Body of pancreas (tissue), 4 donors: ENCODE results near the gene SMIM28. TPM values are rescaled to one million over a fixed set of nuclear protein-coding genes. Genes with fewer than 3 reads are reported as not detected.
A peak's percentile ranks its signal among the peaks of the same experiment; 100 is the strongest.

Experiments
- ATAC-seq: fragments of 150-250 bp; one replicate; pipeline ENCODE4 v1.9.1; 2016
- DNase-seq, 4 donors: peaks; one replicate each; pipeline ENCODE4 v3.0.0-alpha.2; 2019
- H3K27ac ChIP-seq, 4 donors: fragments of 200-600 bp; sonication (generic); 1 replicate in 3 of 4; 2 replicates in 1 of 4; pipeline versions ENCODE4 v1.5.1 to v1.6.1; 2016 to 2019; ENCODE audit warnings: mild to moderate bottlenecking in 1 of 4, mixed read lengths in 1 of 4, moderate library complexity in 1 of 4
- H3K27me3 ChIP-seq, 2 donors: fragments of 200-600 bp; sonication (generic); one replicate each; pipeline ENCODE4 v1.6.0; 2016; ENCODE audit warnings: mild to moderate bottlenecking in 1 of 2
- H3K36me3 ChIP-seq, 2 donors: fragments of 200-600 bp; sonication (generic); replicated peaks in 1 of 2; 2 replicates each; pipeline ENCODE4 v1.5.1; 2016; ENCODE audit warnings: low read depth in 2 of 2; ENCODE audit not compliant: insufficient read depth in 1 of 2
- H3K4me1 ChIP-seq: fragments of 200-600 bp; sonication (generic); one replicate; pipeline ENCODE4 v1.6.0; 2016
- H3K4me3 ChIP-seq, 2 donors: fragments of 200-600 bp; sonication (generic); 1 replicate in 1 of 2; 2 replicates in 1 of 2; pipeline ENCODE4 v1.5.1; 2016 to 2019
- H3K9me3 ChIP-seq, 3 donors: fragments of 200-600 bp; sonication (generic); 1 replicate in 2 of 3; 2 replicates in 1 of 3; pipeline ENCODE4 v1.5.1; 2016
- POLR2A ChIP-seq, 3 donors: fragments of 450-650 bp; IDR thresholded peaks; one replicate each; pipeline ENCODE4 v1.6.1; 2016; ENCODE audit warnings: antibody characterized with exemption in 3 of 3, mild to moderate bottlenecking in 2 of 3
- WGBS, 2 donors: methylation state at CpG; one replicate each; pipeline ENCODE4 v1.1.5; 2017; 5-methylcytosine and 5-hydroxymethylcytosine counted together
- intact Hi-C: fragments of 100-400 bp; cut with DNase I; formaldehyde crosslinking; loops from one replicate; pipeline ENCODE4 v1.15.1; 2023
- total RNA-seq, 2 donors: library from RNA; depleted of rRNA; stranded (reverse); fragments of >200 nt; gene quantifications; one replicate each; pipeline ENCODE4 v1.1.0, GENCODE V29; 2016
- TF ChIP-seq, protein P1 (sequence below), 7 experiments: fragments of 450-650 bp in 4 of 7; fragments of 200-600 bp in 3 of 7; sonication (generic) in 3 of 7; IDR thresholded peaks; one replicate each; pipeline ENCODE4 v1.5.1; 2016 to 2019; ENCODE audit warnings: antibody characterized with exemption in 7 of 7

The SMIM28 gene
- total RNA-seq: not detected

DNA sequence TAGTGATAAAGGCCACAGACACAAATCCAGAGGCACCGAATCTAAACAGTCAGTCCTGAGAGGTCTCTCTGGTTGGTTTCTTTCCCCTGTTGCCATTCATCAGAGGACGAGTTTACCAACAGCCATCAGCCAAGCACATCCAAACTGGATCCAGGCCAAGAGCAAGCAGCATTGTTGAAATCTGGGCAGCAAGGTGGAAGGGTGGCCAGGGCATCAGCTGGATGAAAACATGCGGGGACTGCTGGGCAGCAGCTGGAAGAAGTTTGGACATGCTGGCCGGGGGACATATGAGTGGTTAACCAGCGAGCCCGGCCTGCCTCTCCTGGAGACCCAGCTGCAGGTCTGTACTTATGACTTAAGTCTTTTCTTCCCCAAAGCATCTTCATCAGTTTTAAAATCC is at the start of gene SMIM28:
Gene SMIM28 (plus strand): TSS at position 62 of the 400 bp plus-strand sequence. CDS start 168 bp downstream, at position 230.
- no peak within 1 kb of the TSS for H3K27ac ChIP-seq
- intact Hi-C loops: no loop called here
- WGBS, 2 donors: 76 to 84% methylated on average over 6 of the region's 6 CpGs
- no peaks in the 10 kb centered on the region for H3K9me3 ChIP-seq
- DNase-seq: peak in 2 of 4 donors; percentile 13 to 17
- ATAC-seq: no peak
- no peaks in the 10 kb centered on the region for H3K27me3 ChIP-seq
- H3K36me3 ChIP-seq: no peaks in the 10 kb centered on the region
- H3K4me1 ChIP-seq: no peaks in the 10 kb centered on the region
- H3K4me3 ChIP-seq: no peak within 1 kb of the TSS
- TF ChIP-seq POLR2A (IDR thresholded peaks at IDR 0.05): no peak
- TF ChIP-seq, protein P1, sequence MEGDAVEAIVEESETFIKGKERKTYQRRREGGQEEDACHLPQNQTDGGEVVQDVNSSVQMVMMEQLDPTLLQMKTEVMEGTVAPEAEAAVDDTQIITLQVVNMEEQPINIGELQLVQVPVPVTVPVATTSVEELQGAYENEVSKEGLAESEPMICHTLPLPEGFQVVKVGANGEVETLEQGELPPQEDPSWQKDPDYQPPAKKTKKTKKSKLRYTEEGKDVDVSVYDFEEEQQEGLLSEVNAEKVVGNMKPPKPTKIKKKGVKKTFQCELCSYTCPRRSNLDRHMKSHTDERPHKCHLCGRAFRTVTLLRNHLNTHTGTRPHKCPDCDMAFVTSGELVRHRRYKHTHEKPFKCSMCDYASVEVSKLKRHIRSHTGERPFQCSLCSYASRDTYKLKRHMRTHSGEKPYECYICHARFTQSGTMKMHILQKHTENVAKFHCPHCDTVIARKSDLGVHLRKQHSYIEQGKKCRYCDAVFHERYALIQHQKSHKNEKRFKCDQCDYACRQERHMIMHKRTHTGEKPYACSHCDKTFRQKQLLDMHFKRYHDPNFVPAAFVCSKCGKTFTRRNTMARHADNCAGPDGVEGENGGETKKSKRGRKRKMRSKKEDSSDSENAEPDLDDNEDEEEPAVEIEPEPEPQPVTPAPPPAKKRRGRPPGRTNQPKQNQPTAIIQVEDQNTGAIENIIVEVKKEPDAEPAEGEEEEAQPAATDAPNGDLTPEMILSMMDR (IDR thresholded peaks at IDR 0.05): no peak

DNA sequence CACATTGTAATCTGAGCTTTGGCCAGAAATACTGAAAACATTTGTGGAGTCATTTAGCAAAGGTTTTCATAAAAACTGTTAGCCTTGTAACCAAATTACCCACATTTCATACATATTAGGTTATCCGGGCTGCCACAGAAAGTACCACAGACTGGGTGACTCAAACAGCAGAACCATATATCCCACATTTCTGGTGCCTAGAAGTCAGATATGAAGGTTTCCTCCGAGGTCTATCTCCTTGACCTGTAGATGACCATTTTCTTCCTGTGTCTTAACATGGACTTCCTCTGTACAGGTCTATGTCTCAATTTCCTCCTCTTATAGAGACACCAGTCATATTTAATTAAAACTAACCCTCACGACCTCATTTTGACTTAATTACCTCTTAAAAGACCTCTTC is 49.5 kb upstream of the SMIM28 start:
- intact Hi-C loops: no loop called here
- ATAC-seq (no peak), DNase-seq (no peak)
- Histone ChIP-seq H3K4me1 (no peaks in the 10 kb centered on the region), H3K9me3 (no peaks in the 10 kb centered on the region), H3K4me3 (no peak overlapping the region), H3K36me3 (peaks cover 0 to 6% of the 10 kb centered on the region in 2 donors), H3K27ac (no peak overlapping the region), H3K27me3 (no peaks in the 10 kb centered on the region)
- WGBS, 2 donors: 65 to 71% methylated on average over 3 of the region's 3 CpGs
- TF ChIP-seq, protein P1 (IDR thresholded peaks at IDR 0.05): no peak
- TF ChIP-seq POLR2A (IDR thresholded peaks at IDR 0.05): no peak

DNA sequence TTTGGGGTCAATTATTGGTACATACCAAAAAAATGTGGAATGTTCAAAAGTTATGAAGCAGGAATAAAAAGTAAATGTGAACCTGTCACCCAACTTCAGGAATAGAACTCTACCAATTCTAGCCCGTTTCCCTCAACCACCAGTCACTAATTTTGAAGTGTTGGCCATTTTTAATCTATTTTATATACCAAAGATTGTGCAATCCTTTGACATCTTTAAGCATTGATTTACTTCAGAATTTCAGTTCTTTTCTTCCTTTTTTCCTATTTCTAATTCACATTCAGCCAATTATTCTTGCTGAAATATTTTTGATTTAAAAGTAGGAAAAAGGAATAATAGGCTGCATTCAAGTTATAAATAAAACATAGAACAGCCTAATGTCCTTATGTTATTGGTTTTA is 46.9 kb upstream of the SMIM28 start:
- no peaks in the 10 kb centered on the region for H3K9me3 ChIP-seq
- H3K36me3 ChIP-seq: peaks cover 0 to 9% of the 10 kb centered on the region in 2 donors
- TF ChIP-seq POLR2A (IDR thresholded peaks at IDR 0.05): no peak
- TF ChIP-seq, protein P1 (IDR thresholded peaks at IDR 0.05): no peak
- no peaks in the 10 kb centered on the region for H3K4me1 ChIP-seq
- 86 to 89% methylated on average over 1 of the region's 1 CpG for WGBS, 2 donors
- H3K4me3 ChIP-seq: no peak overlapping the region
- no peak overlapping the region for H3K27ac ChIP-seq
- no peak for DNase-seq
- intact Hi-C loops: no loop called here
- H3K27me3 ChIP-seq: no peaks in the 10 kb centered on the region
- ATAC-seq: no peak

GRCh38 chr6:138331444-138331843 is 46.3 kb upstream of the SMIM28 start:
- 68 to 75% methylated on average over 1 of the region's 1 CpG for WGBS, 2 donors
- H3K36me3 ChIP-seq: peaks cover 0 to 9% of the 10 kb centered on the region in 2 donors
- no peak overlapping the region for H3K27ac ChIP-seq
- H3K27me3 ChIP-seq: no peaks in the 10 kb centered on the region
- intact Hi-C loops: no loop called here
- no peak overlapping the region for H3K4me3 ChIP-seq
- DNase-seq (no peak), ATAC-seq (no peak)
- TF ChIP-seq, protein P1 (IDR thresholded peaks at IDR 0.05): no peak
- TF ChIP-seq POLR2A (IDR thresholded peaks at IDR 0.05): no peak
- no peaks in the 10 kb centered on the region for H3K9me3 ChIP-seq
- no peaks in the 10 kb centered on the region for H3K4me1 ChIP-seq

- Histone ChIP-seq H3K9me3 (no peaks in the 10 kb centered on the region), H3K27me3 (no peaks in the 10 kb centered on the region), H3K36me3 (peaks cover 0 to 8% of the 10 kb centered on the region in 2 donors), H3K4me3 (no peak overlapping the region), H3K4me1 (no peaks in the 10 kb centered on the region), H3K27ac (no peak overlapping the region)
- WGBS, 2 donors: 73 to 78% methylated on average over 2 of the region's 2 CpGs
- intact Hi-C loops: no loop called here
- DNase-seq (no peak), ATAC-seq (no peak)
- TF ChIP-seq, protein P1 (IDR thresholded peaks at IDR 0.05): no peak
- no peak for TF ChIP-seq POLR2A (IDR thresholded peaks at IDR 0.05)
Observed at GRCh38 chr6:138331984-138332383, 45.7 kb upstream of the SMIM28 start.
